ENCODE measurements around the gene FOXRED2.

DNA sequence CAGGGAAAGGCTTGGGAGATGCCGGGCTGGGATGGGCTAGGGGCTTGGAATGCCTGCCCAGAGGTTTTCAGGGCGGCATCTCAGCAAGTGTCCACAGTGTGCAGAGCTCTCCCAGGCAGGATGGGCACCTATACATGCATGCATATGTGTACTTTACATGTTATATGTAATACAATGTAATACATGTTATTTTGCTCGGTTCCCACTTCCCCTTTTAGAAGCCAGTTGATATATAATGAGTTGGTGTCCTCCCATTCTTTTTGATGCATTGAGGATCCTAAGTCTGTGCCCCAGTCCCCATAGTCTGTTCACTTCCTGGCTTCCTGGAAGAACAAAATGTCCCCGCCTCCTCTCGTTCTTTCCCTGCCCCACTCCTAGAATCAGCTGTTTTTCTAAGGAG is 42.2 kb upstream of the FOXRED2 start:
- TF ChIP-seq YY1 (IDR thresholded peaks at IDR 0.05; ENCODE audit: insufficient read depth, insufficient read length), result no peak
- no peak for TF ChIP-seq ZNF274 (IDR thresholded peaks at IDR 0.05; ENCODE audit: low read depth, low read length)
- no peak for TF ChIP-seq SUZ12 (IDR thresholded peaks at IDR 0.05; ENCODE audit: extremely low read depth, insufficient read depth, insufficient read length)

Data from NT2/D1 (cell line).